Fibroblast of mammary gland (primary cell): ENCODE data around the gene LRTM1.

Experiments
- DNase-seq: peaks from one replicate; pipeline ENCODE4 v3.0.0-alpha.2; 2010; ENCODE audit warnings: low read depth
- H3K4me3 ChIP-seq: 2 replicates; pipeline ENCODE4 v1.5.1; 2011; ENCODE audit warnings: low read depth, mild to moderate bottlenecking, low read length, moderate library complexity; ENCODE audit not compliant: control insufficient read depth
- CTCF ChIP-seq: conservative IDR thresholded peaks from 2 replicates; pipeline ENCODE4 v1.5.1; 2011; ENCODE audit warnings: low read depth, low read length, inconsistent platforms; ENCODE audit not compliant: control insufficient read depth, insufficient read depth

The LRTM1 gene

DNA sequence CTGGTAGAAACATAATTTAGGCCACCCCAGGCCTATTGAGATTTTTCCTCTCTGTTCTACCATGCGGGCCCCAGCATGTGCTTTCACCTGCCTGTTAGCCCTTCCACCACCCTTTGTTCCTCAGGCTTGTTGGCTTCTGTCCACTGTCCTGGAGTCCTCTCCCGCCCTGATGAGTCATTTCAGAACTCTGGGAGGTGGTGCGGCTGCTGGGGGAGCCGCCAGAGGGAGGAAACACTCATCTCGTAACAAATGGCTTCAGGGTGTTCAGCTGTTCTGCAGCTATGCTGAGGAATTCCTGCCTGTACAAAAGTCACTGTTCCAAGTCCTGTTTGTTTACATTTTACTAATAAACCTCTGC, 36.3 kb downstream of the LRTM1 start:
- no peak overlapping the region for H3K4me3 ChIP-seq
- peak; percentile 97 for DNase-seq
- TF ChIP-seq CTCF: peak; percentile 58

DNA sequence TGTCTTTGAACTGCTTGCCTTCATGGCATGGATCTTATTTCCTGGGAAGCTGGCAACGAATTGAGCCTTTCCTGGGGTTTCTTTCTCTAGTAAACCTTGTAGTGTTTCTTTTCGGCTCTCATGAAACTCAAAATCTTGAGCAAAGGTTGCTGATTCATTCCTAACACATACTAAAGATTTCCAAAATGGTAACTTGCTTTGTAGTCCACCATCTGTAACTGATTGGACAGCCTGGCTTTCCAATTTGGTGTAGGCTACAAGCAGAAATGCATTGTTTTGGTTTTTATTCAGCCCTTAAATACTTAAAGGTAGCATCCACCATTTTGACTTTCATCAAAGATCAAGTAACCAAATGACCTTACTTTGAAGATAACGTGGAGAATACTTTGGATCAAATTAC, 38.1 kb downstream of the LRTM1 start:
- no peak for TF ChIP-seq CTCF
- H3K4me3 ChIP-seq: no peak overlapping the region
- no peak for DNase-seq

- peak; percentile 84 for DNase-seq
- no peak overlapping the region for H3K4me3 ChIP-seq
- TF ChIP-seq CTCF: no peak
Measured at GRCh38 chr3:54888873-54889272, 39.0 kb downstream of the LRTM1 start.

- no peak for DNase-seq
- H3K4me3 ChIP-seq: no peak overlapping the region
- TF ChIP-seq CTCF: no peak
Measured at GRCh38 chr3:54888162-54888561, 39.7 kb downstream of the LRTM1 start.

DNA sequence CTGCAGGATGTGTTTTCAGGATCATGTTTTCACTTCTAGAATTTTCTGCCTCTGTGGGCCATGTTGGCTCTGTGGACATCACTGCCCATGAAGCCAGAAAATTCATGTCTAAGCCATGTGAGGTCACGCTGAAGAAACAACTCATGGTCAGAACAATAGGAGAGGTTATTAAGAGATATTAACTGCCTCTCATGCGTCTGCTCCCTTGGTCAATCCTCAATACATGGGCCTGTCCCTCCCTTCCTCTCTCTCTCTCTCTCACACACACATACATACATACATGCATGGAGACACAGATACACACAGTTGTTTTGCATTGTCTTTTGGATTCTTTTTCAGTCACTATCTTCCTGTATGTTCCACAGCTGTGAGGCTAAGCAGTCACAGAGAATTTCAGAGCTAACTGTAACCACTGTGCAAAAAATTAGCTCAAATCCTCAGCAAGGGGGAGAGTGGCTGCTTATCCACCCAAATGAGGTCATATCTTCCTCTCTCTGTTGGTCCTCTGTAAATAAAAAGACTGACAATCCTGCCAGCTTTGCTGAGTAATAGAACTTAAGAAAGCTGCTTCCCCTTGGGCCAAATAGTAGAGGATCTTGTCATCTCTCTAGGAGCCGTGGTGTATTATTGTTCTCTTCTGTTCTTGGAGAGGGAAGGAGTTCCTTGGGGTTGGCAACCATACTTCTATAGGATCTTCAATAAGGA, 45.6 kb downstream of the LRTM1 start:
- TF ChIP-seq CTCF: no peak
- DNase-seq: peak; percentile 98
- H3K4me3 ChIP-seq: no peak overlapping the region

GRCh38 chr3:54878145-54878544, 49.7 kb downstream of the LRTM1 start:
- peak; percentile 68 for DNase-seq
- H3K4me3 ChIP-seq: no peak overlapping the region

More at GRCh38 chr3:54878145-54878544, 49.7 kb downstream of the LRTM1 start:
- TF ChIP-seq CTCF: no peak
